HL-60 (cell line): Measurements from ENCODE around the gene CCDC15.
"Not testable (repeated sequence)": the region's sequence is repeated elsewhere in the genome, so short reads cannot be mapped to it uniquely, and the experiment has no call there.

ENCODE experiments used
- DNase-seq, 2 experiments: peaks; one replicate each; pipeline ENCODE4 v3.0.0-alpha.2; 2010 to 2020; ENCODE audit warnings: low read depth in 1 of 2, low spot score in 1 of 2
- H3K27ac ChIP-seq: fragments of 250-450 bp; sonication (Bioruptor Pico); replicated peaks from 2 replicates; pipeline ENCODE4 v1.5.1; 2020; ENCODE audit warnings: mild to moderate bottlenecking, moderate library complexity
- H3K27me3 ChIP-seq: fragments of 250-450 bp; sonication (Bioruptor Pico); 2 replicates; pipeline ENCODE4 v1.5.1; 2021; ENCODE audit warnings: mild to moderate bottlenecking, moderate library complexity; ENCODE audit not compliant: insufficient read depth, poor library complexity, severe bottlenecking
- H3K4me3 ChIP-seq: replicated peaks from 2 replicates; pipeline ENCODE4 v1.5.1; 2011; ENCODE audit warnings: mild to moderate bottlenecking, control low read depth, low read length; ENCODE audit not compliant: insufficient read depth
- GABPA ChIP-seq: IDR thresholded peaks from 2 replicates; pipeline ENCODE4 v1.6.1; 2012; ENCODE audit warnings: low read depth
- POLR2AphosphoS5 ChIP-seq: IDR thresholded peaks from 2 replicates; pipeline ENCODE4 v1.6.1; 2012; ENCODE audit warnings: low read depth
- SPI1 ChIP-seq: IDR thresholded peaks from 2 replicates; pipeline ENCODE4 v1.6.1; 2012; ENCODE audit warnings: low read depth, mild to moderate bottlenecking, borderline replicate concordance
- TF ChIP-seq, protein P1 (sequence below): IDR thresholded peaks from 2 replicates; pipeline ENCODE4 v1.6.1; 2012; ENCODE audit warnings: low read depth; ENCODE audit not compliant: insufficient replicate concordance
- TF ChIP-seq, protein P2 (sequence below): IDR thresholded peaks from one replicate; pipeline ENCODE4 v1.5.1; 2011; ENCODE audit warnings: low read length, control low read depth, inconsistent platforms; ENCODE audit not compliant: insufficient read depth

CCDC15 gene

DNA sequence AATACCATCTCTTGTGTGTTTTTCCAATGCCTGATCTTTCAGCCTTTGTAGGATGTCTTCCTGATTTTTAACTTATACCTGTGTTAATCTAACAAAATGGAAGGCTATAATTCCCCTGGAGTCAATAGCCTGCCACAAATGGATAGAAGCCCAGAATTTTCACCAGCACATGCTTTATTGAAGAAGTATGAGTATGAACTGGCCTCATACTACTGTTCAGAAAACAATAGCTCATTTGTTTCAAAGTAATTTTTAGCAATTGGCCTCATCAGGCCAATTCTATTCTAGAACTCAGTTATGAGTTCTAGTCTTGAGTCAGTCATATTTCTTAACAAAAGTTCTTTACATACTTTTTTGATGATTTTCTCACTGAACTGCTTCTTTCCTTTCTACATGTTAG, 68.5 kb downstream of the CCDC15 start:
- TF ChIP-seq SPI1 (no peak), GABPA (no peak), POLR2AphosphoS5 (no peak)
- TF ChIP-seq, protein P1, sequence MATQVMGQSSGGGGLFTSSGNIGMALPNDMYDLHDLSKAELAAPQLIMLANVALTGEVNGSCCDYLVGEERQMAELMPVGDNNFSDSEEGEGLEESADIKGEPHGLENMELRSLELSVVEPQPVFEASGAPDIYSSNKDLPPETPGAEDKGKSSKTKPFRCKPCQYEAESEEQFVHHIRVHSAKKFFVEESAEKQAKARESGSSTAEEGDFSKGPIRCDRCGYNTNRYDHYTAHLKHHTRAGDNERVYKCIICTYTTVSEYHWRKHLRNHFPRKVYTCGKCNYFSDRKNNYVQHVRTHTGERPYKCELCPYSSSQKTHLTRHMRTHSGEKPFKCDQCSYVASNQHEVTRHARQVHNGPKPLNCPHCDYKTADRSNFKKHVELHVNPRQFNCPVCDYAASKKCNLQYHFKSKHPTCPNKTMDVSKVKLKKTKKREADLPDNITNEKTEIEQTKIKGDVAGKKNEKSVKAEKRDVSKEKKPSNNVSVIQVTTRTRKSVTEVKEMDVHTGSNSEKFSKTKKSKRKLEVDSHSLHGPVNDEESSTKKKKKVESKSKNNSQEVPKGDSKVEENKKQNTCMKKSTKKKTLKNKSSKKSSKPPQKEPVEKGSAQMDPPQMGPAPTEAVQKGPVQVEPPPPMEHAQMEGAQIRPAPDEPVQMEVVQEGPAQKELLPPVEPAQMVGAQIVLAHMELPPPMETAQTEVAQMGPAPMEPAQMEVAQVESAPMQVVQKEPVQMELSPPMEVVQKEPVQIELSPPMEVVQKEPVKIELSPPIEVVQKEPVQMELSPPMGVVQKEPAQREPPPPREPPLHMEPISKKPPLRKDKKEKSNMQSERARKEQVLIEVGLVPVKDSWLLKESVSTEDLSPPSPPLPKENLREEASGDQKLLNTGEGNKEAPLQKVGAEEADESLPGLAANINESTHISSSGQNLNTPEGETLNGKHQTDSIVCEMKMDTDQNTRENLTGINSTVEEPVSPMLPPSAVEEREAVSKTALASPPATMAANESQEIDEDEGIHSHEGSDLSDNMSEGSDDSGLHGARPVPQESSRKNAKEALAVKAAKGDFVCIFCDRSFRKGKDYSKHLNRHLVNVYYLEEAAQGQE, result no peak
- TF ChIP-seq, protein P2, sequence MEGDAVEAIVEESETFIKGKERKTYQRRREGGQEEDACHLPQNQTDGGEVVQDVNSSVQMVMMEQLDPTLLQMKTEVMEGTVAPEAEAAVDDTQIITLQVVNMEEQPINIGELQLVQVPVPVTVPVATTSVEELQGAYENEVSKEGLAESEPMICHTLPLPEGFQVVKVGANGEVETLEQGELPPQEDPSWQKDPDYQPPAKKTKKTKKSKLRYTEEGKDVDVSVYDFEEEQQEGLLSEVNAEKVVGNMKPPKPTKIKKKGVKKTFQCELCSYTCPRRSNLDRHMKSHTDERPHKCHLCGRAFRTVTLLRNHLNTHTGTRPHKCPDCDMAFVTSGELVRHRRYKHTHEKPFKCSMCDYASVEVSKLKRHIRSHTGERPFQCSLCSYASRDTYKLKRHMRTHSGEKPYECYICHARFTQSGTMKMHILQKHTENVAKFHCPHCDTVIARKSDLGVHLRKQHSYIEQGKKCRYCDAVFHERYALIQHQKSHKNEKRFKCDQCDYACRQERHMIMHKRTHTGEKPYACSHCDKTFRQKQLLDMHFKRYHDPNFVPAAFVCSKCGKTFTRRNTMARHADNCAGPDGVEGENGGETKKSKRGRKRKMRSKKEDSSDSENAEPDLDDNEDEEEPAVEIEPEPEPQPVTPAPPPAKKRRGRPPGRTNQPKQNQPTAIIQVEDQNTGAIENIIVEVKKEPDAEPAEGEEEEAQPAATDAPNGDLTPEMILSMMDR, result no peak
- H3K27ac ChIP-seq, result no peak overlapping the region
- H3K4me3 ChIP-seq, result no peak overlapping the region
- H3K27me3 ChIP-seq, result no peaks in the 10 kb centered on the region
- no peak for DNase-seq

DNA sequence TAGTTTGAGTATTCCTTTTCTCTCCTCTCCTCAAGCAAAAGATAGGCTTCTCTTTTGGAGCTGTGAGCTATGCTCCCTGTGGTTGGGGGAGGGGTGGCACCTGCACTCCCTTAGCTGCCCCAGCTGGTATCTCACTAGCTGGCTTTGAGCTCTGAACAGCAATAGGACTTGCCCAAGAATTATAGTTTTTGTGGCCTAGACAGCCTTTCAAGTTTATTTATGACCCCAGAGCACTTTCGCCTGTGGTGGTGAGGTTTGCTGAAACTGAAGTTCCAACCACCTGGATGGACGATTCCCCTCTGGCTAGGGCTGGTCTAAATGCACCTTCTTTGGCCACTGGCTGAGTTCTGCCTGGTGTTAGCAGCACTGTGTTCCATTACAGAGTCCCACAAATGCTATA, 72.0 kb downstream of the CCDC15 start:
- no peak for TF ChIP-seq GABPA
- TF ChIP-seq SPI1, result no peak
- DNase-seq, result no peak

DNA sequence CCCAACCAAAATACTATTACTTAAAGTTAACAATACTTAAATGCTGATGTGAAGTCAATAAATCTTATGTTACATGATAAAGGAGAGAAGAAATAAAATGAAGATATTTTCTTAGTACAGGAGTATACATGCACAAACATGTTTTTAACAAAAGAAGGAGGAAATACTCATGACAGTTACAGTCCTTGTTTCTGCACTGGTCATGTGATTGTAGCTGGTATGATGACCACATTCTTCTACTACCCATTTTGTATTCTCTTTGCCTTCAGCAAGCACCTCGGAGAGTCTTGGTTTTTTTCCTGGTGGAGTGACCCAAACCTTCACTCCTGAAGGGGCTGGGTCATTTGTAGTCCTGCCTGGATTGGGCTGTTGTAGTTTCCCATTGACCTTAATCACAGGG, 75.4 kb downstream of the CCDC15 start:
- DNase-seq, H3K27ac ChIP-seq, H3K4me3 ChIP-seq, H3K27me3 ChIP-seq: not testable (repeated sequence)

More for the DNA sequence above, 72.0 kb downstream of the CCDC15 start:
- H3K27ac ChIP-seq, result no peak overlapping the region
- no peak overlapping the region for H3K4me3 ChIP-seq
- no peaks in the 10 kb centered on the region for H3K27me3 ChIP-seq

DNA sequence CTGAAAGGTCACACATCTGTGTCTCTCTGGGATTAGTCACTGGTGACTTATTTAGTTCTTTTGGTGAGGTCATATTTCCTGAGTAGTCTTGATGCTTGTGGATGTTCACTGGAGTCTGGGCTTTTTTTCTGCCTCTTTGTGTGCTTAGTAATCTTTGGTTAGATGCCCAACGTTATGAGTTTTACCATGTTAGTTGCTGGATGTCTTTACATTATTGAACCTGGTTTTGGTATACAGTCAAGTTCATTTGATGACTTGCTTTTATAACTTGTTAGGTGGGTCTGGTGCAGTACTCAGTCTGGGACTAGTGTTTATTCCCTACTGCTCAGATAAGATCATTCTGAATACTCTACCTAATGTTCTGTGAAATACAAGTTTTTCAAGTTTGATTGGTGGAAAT, 82.9 kb downstream of the CCDC15 start:
- H3K4me3 ChIP-seq, result no peak overlapping the region
- H3K27ac ChIP-seq, result no peak overlapping the region
- DNase-seq, result no peak
- no peaks in the 10 kb centered on the region for H3K27me3 ChIP-seq
- TF ChIP-seq SPI1 (no peak), GABPA (no peak), POLR2AphosphoS5 (no peak)
- TF ChIP-seq, protein P2, result no peak
- TF ChIP-seq, protein P1, result no peak

DNA sequence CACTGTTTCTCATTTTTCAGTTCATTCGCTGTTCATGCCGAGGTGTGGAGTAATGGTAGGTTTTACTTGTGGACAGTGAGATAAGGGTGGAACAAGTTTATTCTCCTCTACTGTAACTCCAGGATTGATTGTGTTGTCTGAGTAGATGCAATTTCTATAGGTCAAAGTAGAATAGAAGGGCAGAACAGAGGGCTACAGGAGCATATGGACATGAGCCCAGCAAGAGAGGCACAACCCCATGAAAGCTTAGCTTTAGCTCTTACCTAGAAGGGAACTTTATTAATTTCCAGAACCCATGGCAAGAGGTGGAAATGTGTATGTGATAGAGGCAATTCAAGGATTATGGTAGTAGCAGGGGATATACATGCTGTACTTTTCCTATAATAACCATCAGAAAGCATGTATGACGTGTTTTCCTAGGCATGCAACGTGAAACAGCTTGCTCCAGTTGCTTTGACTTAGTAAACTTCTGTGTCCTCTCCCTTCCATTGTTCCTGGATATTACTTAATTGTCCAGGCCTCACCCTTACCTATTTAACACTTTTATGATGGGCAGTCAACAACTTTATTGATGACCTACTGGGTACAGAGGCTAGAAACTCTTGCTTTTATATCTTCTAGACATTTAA, 95.3 kb downstream of the CCDC15 start:
- no peak overlapping the region for H3K4me3 ChIP-seq
- TF ChIP-seq, protein P1, result no peak
- no peak for TF ChIP-seq GABPA
- no peak for TF ChIP-seq POLR2AphosphoS5
- DNase-seq, result no peak
- no peak overlapping the region for H3K27ac ChIP-seq
- H3K27me3 ChIP-seq, result no peaks in the 10 kb centered on the region
